GM19452 (cell line): ENCODE data around the gene OR2A5.
"Not testable (repeated sequence)": the region's sequence is repeated elsewhere in the genome, so short reads cannot be mapped to it uniquely, and the experiment has no call there.

Experiments used
- ATAC-seq: cut with Tn5 transposase; IDR thresholded peaks from one replicate; pipeline ENCODE4 v1.9.1; 2021; ENCODE audit not compliant: unreplicated experiment

OR2A5 gene

DNA sequence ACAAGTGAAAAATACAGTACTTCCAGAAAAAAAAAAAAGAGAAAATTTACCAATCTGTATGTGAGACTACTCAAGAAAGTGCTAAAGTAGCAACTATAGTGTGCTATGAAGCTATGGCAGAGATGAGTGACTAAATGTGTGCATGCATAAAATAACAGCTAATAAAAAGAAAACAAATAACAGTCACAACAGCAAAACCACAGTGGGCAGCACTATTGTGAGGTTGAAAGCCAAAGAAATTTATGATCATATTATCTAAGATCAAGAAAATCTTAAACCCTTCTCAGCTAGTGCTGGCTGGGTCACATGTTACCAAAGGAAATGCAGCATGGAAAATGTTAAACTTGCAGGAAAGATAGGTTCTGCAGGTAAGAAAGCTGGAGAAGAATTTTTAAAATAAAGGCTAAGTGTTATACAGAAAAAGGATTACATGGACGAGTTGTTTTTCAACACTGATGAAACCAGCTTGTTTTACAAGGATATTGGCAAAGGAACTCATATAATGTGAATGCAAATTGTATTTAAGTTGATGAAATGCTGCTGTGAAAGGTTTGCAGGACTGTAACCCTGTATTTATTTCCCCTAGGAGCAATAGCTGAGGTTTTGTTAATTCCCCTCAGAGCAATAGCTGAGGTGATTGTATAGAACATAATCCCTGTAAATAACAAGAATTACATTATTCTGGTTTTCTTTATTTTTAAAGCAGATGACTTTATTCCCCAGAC lies 15.6 kb upstream of the OR2A5 start:
- ATAC-seq, result no peak

DNA sequence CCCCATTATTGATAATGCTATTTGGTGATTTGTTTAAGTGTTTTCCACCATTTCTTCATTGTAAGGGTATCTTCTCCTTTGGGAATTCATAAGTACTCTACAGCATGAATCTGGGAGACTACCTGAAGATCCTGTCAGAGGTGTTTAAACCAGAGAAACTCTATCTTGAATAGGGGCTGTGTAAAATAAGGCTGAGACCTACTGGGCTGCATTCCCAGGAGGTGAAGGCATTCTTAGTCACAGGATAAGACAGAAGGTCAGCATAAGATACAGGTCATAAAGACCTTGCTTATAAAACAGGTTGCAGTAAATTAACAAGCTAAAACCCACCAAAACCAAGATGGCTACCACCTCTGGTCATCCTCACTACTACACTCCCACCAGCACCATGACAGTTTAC lies 13.4 kb upstream of the OR2A5 start:
- no peak for ATAC-seq

DNA sequence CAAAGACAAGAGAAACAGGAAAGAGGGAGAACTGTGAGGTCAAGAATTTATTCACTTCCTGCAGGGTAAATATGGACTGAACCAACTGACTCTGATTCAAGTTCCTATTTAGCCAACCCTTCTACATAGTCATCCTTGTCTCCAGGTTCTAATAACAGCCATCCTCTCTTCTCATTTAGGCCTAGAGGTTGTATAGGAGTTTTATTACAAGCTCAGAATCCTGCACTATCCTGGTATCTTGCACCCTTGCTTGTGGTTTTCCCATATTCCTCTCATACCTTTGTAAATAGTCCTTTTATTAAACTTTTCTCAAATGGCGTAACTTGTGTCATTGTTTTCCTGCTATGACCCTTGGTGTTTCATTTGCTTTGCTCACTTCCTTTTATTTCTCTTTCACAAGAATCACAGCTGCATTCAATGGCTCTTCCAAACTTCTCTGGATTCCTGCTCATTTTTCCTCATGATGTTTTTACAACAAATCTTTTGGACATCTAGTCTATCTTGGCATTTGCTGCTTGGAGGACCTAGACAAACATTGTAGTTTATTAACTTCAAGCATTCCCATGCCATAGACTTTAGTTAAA lies 12.4 kb upstream of the OR2A5 start:
- ATAC-seq, result no peak

DNA sequence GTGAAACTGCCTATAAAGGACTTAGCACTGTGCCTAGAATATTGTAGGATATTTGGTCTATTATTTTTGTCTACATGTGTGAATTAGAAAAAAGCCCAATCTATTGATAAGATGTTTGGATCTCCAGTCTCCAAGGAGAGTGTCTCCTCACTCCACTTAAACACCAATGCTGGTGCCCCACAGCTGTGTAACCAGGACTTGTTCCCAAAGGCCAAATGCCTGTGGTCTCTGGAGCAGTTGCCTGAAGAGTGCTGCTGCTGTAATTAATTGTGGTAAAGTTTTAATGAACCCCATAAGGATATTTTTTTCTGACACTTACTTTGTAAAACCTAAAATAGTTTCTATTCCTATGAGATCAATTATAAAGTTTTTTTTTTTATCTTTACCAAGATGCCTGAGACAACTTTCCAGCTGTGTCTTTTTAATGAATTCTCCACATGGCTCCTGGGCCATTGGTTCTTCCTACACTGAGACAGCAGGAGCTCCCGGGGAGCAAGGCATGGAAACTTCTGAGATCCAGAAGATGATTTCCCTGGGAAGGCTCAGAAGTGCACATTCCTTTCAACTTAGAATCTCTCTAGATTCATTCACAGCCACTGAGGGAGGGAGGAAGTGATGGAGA lies 11.2 kb upstream of the OR2A5 start:
- ATAC-seq, result no peak

DNA sequence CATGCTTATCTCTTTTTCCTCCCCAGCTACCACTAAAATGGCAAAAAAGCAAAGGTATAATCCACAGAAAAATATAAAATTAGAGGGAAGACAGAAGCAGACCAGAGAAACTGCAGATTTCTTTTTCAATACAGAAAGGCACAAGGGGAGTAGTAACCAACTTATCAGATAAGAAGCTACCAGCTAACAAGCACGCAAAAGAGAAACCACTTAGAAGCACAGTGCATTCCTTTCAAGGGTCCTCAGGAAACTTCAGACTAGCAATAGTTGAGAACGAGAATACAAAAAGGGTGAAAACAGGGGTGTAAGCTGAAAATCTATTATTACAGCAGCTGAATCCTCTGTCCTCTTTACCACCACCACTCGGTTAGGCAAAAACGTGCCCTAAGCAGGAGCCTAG lies 9.9 kb upstream of the OR2A5 start:
- no peak for ATAC-seq

DNA sequence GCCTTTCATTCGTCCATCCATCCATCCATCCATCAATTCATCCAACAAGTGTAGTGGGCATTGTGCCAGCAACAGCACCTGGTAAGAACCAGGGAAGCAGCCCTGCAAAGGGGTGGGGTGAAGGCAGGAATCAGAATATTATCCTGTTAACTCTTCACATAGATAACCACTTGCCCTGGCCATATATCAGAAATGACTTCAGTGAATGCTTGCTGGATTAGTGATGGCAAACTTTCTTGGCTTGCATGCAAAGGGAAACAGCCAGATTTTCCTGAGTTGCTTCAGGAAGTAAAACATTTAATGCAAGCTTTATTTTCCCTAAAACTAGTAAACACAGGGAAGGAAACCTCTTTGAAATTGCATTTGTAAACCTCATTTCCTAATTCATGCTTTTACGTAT lies 743 bp downstream of the OR2A5 start:
- ATAC-seq, result no peak

DNA sequence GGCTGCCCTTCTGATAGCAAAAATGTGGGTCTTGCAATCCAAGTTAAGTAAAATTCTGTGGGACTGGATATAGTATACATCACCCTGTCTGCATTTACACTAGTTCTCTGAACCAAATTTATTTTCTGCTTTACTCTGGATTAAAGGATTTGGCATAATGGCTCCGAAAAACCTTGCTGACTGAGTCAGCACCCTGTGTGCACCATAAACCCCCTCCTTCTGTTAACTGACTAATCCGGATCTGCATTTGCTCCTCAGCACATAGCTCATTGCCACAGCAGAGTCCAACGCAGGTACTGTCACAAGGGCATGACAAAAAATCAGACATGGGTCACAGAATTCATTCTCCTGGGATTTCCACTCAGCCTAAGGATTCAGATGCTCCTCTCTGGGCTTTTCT lies 1.3 kb downstream of the OR2A5 start:
- no peak for ATAC-seq

DNA sequence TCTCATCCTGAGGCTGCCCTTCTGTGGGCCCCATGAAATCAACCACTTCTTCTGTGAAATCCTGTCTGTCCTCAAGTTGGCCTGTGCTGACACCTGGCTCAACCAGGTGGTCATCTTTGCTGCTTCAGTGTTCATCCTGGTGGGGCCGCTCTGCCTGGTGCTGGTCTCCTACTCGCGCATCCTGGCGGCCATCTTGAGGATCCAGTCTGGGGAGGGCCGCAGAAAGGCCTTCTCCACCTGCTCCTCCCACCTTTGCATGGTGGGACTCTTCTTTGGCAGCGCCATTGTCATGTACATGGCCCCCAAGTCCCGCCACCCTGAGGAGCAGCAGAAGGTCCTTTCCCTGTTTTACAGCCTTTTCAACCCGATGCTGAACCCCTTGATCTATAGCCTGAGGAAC lies 2.1 kb downstream of the OR2A5 start:
- ATAC-seq, result not testable (repeated sequence)

DNA sequence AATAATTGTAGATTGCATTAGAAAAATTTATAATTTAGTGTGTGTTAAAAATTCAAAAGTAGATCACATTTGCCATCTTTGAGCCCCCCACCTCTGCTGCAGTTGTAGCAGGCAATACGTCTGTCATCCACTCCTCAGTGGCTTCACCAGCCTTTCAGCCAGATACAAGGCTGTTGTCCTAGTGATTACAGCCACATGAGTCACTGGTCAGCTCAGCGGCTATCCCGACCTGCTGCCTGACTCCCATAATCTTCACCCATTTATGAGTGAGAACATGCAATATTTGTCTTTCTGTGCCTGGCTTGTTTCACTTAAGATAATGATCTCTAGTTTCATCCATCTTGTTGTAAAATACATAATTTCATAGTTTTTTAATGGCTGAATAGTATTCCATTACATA lies 9.2 kb downstream of the OR2A5 start:
- no peak for ATAC-seq

DNA sequence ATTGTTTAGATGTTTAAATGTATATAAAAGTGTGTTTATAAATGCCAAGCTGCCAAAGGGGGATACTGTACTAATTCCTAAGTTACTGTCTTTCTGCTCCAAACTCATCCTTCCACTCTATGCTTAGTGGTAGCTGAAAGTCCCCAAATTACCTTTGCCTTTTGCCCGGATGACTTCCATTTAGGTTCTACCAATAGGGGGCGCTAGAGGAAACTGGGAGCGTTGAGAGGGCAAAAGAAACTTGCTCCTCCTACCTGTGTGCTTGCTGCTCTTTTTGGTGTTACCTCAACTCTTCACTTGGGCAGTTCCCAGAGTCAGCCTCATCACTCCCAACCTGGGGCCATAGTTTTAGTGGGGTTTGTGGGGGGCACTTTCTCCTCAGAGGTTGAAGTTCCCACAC lies 15.0 kb downstream of the OR2A5 start:
- no peak for ATAC-seq

DNA sequence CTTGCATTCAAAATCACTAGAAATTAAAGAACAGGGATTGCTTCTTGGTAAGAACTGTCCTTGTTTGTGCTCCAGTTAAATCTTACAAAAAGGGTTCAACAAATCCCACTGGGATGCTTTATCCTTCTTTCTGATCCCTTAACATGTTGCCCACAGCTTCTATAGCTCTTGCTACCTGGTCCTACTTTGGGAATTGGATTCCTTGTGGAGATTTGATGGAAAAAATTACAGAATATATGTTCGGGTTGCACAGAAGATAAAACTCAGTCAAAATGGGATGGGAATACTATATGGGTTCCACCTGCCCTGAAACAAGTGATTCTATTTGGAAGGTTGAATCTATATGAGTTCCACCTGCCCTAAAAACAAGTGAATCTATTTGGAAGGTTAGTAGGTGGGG lies 20.8 kb downstream of the OR2A5 start, which contains the start of gene OR2A25:
Gene OR2A25, plus strand, starts transcription at position 301 of the 400 bp plus-strand sequence. CDS start 4,409 bp downstream, outside the sequence.
- no peak for ATAC-seq

DNA sequence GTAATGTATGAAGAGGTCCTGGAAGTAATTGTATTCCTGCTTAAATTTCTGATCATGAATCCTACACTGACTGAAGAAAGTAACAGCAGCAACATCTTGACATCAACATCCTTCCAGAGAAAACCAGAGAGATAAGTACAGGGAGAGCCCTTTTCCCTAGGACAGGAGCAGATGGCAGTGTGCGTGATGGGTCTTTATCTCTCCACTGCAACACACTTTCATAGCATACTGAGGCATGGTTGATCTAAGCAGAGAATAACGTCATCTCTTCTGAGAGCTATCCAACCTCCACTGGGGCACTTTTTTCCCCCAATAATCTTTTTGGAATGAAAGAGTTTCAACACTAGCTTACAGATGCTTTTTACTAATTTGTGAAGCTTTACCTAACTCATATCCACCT lies 21.2 kb downstream of the OR2A5 start:
- ATAC-seq, result no peak

DNA sequence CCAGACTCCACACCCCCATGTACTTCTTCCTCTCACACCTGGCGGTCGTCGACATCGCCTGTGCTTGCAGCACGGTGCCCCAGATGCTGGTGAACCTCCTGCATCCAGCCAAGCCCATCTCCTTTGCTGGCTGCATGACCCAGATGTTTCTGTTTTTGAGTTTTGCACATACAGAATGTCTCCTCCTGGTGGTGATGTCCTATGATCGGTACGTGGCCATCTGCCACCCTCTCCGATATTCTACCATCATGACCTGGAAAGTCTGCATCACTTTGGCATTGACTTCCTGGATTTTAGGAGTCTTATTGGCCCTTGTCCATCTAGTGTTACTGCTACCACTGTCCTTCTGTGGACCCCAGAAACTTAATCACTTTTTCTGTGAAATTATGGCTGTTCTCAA lies 25.6 kb downstream of the OR2A5 start:
- no peak for ATAC-seq

DNA sequence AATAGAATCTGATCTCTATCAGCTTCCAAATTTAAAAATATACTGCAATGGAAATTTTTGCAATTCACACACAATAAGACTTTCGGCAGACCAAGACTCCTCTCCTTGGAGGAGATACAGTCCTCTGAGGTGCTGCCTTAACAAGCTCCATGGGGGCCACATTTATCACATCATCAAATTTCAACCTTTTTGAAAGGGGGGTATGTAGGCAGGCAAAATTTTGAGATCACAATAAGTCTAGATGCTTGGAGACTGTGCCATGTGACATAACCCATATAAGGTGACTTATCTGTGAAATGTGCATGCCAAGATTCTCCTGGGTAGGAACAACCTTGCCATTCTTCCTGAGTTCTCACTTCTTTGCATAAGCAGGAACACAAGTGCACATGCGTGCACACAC lies 37.2 kb downstream of the OR2A5 start, which contains the start of gene OR2A12:
Gene OR2A12, plus strand, starts transcription at position 301 of the 400 bp plus-strand sequence. CDS start 8,830 bp downstream, outside the sequence.
- no peak for ATAC-seq

DNA sequence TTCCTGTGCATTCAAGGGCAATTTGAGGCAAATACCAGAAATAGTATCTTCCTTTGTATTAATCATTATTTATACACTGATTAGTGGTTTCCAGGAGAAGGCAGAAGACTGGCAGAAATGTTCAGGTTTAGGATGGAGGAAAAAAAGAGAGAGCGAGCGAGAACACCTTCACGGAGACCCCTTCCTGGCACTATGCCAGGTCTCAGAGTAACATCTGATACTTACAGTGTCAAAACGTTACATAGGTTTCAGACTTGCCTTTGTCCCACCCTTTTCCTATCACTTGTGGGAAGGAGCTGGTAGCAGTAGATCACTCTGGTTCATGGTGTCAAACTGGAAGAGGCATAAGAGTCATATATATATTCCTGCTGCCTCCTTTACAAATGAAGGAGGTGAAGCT lies 38.0 kb downstream of the OR2A5 start:
- ATAC-seq, result no peak

DNA sequence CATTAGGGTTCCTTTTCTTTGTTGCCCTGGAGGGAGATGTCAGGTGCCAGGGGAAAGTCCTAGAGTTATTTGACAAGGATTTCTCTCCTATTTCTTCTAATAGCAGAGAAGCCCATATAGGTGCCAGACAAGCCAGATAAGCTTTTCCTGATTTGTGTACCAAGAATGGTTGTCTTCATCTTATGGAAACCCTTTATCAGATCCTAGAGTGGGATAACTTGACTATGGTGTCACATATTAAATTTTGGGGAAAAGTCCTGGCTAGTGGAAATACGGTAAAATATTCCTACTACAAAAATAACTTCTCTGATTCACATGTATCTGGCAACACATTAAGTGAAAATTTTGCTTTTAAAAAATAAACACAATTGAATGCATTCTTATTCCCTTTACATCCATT lies 38.5 kb downstream of the OR2A5 start:
- no peak for ATAC-seq

DNA sequence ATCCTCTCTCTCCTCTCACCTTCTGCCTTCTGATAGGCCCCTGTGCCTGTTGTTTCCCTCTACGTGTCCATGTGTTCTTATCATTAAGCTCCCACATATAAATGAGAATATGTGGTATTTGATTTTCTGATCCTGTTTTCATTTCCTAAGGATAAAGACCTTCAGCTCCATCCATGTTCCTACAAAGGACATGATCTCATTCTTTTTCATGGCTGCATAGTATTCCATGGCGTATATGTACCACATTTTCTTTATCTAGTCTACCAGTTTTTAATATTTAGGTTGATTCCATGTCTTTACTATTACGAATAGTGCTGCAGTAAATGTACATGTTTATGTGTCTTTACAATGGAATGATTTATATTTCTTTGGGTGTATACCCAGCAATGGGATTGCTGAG lies 41.9 kb downstream of the OR2A5 start:
- no peak for ATAC-seq

DNA sequence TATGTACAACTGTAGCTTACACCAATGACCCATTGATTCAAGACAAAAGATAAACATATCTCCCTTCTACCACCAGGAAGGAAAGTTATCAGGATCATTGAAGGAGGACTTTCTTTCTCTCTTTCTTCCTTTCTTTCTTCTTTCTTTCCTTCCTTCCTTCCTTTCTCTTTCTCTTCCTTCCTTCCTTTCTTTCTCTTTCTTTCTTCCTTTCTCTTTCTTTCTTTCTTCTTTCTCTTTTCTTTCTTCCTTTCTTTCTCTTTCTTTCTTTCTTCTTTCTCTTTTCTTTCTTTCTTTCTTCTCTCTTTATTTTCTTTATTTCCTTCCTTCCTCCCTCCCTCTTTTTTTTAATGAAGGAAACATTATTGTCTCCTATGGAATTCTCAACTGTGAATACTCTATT lies 50.0 kb downstream of the OR2A5 start:
- no peak for ATAC-seq

DNA sequence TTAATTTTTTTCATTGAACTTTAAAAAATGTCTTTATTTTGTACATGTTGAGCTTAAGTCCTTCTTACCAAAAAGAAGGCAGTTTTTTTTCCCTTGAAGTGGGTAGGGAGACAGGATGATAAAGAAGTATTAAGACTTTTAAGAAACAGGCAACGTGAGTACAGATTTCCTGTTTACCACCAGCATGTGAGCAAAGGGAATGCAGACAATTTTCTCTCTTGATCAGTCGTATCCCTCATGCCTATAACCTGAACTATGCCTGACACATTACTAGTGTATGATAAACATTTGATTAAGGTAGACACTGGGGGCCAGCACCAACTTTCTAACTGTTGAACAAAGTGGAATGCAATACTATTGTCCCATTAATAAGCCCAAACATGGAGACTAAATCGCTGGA lies 51.9 kb downstream of the OR2A5 start:
- ATAC-seq, result no peak

DNA sequence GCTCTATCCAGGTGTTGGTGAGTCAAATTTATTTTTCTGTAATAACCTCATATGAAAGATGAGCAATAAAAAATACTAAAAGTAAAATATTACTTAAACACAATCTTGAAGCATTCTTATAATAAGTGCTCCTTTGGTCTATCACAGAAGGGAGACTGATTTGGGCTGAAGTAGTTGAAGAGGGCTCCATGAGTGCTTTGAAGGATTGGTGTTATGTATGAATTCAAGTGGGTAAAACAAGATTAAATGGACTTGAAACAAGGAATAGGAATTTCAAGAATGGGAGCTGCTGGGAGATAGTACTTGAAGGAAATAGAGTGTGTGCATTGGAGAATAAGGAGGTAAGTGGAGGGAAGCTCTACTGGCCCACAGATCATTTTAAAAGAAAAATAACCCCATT lies 53.3 kb downstream of the OR2A5 start:
- ATAC-seq, result no peak

DNA sequence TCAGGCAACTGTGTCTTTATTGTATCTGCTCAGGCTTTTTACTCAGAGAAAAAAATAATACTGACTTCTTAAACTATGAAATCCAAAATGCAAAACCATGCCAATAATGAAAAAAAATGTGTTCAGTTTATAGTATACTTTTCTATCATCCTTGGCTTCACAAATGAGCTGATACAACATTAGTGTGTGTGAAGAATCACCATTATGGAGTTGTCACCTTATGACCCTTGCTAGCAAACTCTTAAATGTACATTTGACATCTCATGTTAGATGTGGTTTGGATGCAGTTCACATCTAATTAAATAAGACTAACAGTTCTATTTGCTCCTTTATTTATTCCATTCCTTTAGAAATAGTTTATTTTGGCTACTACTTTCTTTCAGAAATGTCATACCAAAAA lies 56.5 kb downstream of the OR2A5 start:
- ATAC-seq, result no peak
